Measurements from ENCODE around the gene DENND1A.
"Not testable (repeated sequence)": the region's sequence is repeated elsewhere in the genome, so short reads cannot be mapped to it uniquely, and the experiment has no call there.

Gene DENND1A

DNA sequence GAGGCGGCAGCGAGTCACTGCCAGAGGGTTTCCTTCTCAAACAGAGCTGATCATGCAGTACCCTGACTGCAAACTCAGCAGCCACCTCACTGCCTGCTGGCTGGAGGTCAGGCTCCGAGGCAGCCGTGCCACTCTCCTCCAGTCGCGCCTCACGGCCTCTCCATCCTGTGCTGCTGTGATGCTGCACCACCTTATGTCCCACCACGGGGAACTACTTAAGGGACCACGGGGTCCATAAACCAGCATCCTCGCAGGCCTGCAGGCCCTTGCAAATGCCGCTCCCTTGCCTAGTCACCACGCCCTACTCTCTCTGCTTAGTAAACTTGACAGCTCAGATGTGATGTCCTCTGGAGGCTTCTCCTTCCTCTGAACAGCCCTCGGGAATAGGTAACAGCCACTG lies 474.7 kb downstream of the DENND1A start:
- DNase-seq (ENCODE audit: low read depth) = no peak

DNA sequence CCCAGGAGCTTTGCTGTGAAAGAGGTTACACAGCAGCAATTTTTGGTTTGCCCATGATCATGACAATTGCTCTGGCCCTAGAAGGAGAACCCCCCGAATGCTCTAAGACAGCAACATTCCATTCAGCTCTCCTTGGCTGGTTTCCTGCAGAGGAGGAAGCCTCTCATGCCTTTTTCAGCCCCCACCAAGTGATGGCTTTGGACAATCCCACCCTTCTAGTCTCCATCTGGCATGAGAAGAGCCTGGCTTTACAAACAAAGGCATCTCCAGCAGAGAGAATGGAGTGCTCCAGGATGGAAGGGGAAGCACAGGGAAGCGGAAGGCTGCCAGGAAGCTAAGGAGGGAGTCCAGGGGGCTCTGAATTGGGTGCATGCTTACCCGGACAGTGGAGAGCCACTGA lies 475.6 kb downstream of the DENND1A start:
- DNase-seq (ENCODE audit: low read depth) = no peak

DNA sequence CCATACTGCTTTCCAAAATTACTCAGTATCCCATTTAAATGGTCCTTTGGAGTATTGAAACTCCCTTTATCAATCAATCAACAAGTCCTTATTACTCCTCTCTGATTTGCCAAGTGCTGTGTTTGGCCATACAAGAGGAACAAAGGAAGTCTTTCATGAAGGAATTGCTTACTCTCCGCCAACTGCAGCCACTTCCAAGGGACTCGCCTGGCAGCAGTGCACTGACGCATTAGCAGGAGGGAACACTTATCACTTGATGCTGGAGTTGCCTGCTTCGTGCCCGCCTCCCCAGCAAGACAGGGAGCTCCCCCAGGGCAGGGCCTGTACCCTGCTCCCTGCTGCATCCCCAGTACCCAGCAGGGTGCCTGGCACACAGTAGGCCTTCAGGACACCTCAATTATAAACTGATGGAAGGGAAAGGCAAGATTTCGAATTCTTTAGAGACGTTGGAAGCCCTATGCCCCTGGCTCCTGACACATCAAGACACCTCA lies 476.1 kb downstream of the DENND1A start:
- no peak for DNase-seq (ENCODE audit: low read depth)

GRCh38 chr9:123453076-123453667 lies 476.8 kb downstream of the DENND1A start:
- no peak for DNase-seq (ENCODE audit: low read depth)

DNA sequence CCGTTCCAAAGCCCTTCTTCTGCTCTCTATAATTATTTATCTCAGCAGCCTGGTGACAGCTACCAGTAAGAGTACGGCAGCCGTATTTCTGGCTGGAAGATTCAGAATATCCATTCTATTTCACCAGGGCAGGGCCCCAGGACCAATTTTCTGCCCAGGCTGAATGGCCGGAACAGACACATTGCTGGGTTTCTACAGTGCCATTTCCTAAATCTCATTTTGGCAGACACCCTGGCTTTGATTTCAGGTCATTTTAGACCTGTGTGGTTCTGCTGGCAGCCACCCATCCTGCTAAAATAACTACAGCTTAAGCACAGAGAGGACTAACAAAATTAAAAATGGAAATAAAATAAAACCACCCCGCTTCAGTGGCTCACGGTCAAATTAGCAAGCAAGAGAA lies 478.9 kb downstream of the DENND1A start:
- DNase-seq (ENCODE audit: low read depth) = no peak

- DNase-seq (ENCODE audit: low read depth) = no peak
These were observed 479.7 kb downstream of the DENND1A start for GRCh38 chr9:123450098-123450770.

- DNase-seq (ENCODE audit: low read depth) = no peak
These were observed 481.8 kb downstream of the DENND1A start for GRCh38 chr9:123447934-123448646.

DNA sequence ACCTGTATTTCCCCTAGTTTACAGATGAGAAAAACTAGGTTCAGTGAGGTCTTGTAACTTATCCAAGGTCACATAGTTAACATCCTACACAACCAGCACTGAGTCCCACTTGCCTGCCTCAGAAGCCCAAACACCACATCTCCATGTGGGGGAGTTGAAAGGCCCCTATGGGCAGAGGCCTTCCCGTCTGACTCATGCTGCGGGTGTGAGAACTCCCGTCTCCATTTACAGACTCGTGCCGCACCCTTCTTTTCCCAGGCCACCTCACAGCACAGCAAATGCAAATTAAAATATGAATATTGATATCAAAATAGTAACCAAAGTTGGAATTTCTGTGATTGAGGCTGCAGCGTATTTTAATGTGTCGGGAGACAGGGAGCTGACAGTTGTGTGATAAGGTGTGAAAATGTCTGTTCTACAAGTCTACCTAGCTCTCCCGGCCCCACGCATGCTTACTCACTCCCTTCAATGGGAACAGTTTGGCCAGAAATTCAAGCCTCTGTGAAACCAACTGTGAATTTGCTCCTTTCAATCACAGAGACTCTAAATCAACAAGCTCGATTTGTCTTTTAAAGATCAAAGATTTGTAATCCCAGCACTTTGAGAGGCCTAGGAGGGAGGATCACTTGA lies 483.8 kb downstream of the DENND1A start:
- DNase-seq (ENCODE audit: low read depth) = no peak

DNA sequence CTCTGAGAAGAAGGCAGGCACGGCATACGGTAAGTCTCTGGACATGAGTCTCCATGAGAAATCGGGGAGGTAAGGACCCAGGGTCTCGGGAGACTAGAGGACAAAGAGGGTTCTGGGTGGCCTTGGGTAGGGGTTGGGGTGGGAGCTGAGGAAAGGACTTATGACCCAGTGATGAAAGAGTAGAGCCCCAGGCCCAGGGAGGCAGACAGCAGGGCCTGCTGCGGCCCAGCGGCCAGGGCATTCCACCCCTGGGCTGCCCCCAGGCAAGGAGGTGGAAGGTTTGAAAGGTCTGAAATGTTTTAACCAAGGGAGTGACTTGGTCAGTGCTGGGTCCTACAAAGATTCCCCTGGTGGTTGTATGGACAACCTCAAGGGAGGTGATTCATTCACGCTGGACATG lies 484.8 kb downstream of the DENND1A start:
- DNase-seq (ENCODE audit: low read depth) = no peak

- DNase-seq (ENCODE audit: low read depth) = no peak
These were observed 488.2 kb downstream of the DENND1A start for GRCh38 chr9:123441769-123442168.

- DNase-seq (ENCODE audit: low read depth) = no peak
These were observed 489.7 kb downstream of the DENND1A start for GRCh38 chr9:123440256-123440655.

DNA sequence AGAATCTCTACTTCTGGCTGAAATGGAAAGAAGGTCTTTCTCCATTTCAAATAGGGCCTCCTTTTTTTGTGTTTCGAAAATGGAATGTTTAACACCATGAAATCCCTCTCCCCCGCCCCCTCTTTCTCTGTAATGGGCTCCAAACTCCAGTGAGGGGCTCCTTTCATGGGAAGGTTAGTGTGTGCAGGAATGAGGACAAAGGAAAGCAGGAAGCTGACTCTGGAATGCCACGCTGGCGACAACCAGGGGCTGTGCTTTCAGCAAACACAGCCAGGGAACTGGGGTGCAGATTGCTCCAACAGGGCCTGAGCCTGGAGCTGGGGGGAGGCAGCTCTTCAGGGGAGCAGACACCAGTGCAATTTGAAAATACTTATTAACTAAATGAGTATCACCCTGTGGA lies 491.1 kb downstream of the DENND1A start:
- no peak for DNase-seq (ENCODE audit: low read depth)

- DNase-seq (ENCODE audit: low read depth) = no peak
These were observed 491.6 kb downstream of the DENND1A start for GRCh38 chr9:123438321-123438720.

- DNase-seq (ENCODE audit: low read depth) = no peak
These were observed 492.7 kb downstream of the DENND1A start for GRCh38 chr9:123437201-123437600.

DNA sequence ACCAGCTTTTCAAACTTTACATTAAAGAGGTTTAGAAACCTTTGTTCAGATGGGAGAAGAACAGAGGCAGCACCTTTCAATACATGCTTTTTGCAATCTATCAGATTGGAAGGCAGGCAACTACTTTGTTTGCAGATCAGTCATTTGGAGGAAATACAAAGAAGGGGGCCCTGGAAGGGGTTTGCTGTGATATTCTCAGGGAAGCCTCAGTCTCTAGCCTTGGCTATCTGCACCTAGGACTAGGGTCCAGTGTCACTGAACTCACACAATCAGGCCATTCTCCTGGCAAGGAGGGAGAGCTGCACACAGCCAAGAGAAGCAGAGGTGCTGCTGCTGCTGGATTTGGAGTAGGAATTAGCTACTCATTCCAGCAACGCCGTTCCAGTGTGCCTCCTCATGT lies 494.5 kb downstream of the DENND1A start:
- no peak for DNase-seq (ENCODE audit: low read depth)

- DNase-seq (ENCODE audit: low read depth) = no peak
These were observed 495.2 kb downstream of the DENND1A start for GRCh38 chr9:123434619-123435240.

DNA sequence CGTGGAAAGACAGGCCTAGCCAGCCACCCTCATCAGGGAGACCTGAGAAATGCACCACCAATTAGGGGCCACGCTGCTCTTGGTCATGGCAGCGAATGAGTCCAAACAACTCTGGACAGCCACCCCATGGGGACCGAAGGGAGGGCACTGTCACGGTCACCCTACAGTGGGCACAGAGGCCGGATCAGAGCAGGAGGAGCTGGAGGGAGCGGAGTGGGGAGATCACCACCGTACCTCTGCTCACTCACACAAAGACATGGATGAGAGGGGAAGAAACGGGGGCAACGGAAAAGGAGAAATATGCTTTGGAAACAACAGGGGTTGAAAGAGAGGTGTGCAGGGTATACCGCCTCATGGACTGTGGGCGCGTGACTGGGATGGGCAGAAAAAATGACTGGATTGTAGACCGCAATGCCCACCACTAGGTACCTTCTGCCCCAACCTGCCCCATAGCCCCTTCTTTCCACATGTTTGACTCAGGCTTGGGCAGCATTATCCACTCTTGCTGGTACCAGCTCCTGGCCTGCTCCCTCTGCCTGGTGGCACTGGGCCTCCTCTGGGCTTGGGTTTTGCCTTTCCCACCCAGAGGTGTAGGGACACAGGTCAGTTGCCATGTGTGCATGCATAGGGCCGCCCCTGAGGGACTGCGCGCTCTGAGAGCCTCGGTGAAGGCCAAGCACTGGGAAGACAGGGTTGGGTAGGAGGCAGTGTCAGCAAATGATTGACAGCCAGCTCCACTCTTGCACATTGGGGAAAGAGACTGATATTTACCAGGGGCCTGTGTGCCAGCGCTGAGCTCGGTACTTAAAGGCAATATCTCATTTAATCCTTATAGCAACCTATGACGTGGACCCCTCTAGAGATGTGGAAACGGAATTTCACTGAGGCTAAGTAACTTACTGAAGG lies 497.3 kb downstream of the DENND1A start:
- DNase-seq (ENCODE audit: low read depth) = no peak

GRCh38 chr9:123431581-123431980 lies 498.3 kb downstream of the DENND1A start:
- DNase-seq (ENCODE audit: low read depth) = no peak

DNA sequence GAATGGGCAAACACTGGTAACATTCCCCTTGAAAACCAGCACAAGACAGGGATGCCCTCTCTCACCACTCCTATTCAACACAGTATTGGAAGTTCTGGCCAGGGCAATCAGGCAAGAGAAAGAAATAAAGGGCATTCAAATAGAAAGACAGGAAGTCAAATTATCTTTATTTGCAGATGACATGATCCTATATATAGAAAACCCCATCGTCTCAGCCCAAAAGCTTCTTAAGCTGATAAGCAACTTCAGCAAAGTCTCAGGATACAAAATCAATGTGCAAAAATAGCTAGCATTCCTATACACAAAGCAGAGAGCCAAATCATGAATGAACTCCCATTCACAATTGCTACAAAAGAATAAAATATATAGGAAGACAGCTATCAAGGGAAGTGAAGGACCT lies 501.5 kb downstream of the DENND1A start:
- DNase-seq (ENCODE audit: low read depth) = not testable (repeated sequence)

- DNase-seq (ENCODE audit: low read depth) = no peak
These were observed 503.5 kb downstream of the DENND1A start for GRCh38 chr9:123426406-123426805.

GRCh38 chr9:123425836-123426365 lies 504.0 kb downstream of the DENND1A start:
- DNase-seq (ENCODE audit: low read depth) = no peak

Data from fibroblast of the conjunctiva (primary cell).